Measurements from ENCODE around the gene OR10R2. TPM values are rescaled to one million over a fixed set of nuclear protein-coding genes. Genes with fewer than 3 reads are reported as not detected.
"Not testable (repeated sequence)": the region's sequence is repeated elsewhere in the genome, so short reads cannot be mapped to it uniquely, and the experiment has no call there.

The OR10R2 gene, protein sequence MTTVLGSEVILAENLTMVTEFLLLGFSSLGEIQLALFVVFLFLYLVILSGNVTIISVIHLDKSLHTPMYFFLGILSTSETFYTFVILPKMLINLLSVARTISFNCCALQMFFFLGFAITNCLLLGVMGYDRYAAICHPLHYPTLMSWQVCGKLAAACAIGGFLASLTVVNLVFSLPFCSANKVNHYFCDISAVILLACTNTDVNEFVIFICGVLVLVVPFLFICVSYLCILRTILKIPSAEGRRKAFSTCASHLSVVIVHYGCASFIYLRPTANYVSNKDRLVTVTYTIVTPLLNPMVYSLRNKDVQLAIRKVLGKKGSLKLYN
- total RNA-seq: not detected

DNA sequence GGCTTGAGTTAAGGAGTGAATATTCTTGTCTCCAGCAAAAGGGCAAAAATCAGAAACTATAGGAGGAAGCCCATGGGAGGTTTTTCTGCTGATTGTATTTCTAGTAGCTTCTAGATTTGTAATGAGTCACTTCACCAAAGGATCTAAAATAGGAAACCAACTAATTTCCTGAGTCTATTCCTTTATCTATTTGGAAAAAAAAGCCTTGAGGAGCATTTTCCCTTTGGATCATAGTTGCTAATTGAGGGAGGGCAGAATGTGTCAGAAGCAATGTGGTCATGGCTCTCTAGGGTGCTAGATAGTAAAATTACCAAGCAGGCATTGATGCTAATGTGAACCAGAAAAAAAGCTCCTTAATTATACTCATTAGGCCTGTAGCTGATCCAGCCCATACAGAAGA, at the start of gene OR10R2:
Gene OR10R2 (plus strand): TSS at position 301 of the 400 bp plus-strand sequence. CDS start 106 bp downstream, outside the sequence.
- no peak for TF ChIP-seq POLR2A (IDR thresholded peaks at IDR 0.05)
- TF ChIP-seq, protein P1, sequence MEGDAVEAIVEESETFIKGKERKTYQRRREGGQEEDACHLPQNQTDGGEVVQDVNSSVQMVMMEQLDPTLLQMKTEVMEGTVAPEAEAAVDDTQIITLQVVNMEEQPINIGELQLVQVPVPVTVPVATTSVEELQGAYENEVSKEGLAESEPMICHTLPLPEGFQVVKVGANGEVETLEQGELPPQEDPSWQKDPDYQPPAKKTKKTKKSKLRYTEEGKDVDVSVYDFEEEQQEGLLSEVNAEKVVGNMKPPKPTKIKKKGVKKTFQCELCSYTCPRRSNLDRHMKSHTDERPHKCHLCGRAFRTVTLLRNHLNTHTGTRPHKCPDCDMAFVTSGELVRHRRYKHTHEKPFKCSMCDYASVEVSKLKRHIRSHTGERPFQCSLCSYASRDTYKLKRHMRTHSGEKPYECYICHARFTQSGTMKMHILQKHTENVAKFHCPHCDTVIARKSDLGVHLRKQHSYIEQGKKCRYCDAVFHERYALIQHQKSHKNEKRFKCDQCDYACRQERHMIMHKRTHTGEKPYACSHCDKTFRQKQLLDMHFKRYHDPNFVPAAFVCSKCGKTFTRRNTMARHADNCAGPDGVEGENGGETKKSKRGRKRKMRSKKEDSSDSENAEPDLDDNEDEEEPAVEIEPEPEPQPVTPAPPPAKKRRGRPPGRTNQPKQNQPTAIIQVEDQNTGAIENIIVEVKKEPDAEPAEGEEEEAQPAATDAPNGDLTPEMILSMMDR (IDR thresholded peaks at IDR 0.05): no peak
- TF ChIP-seq POLR2AphosphoS5 (IDR thresholded peaks at IDR 0.05): no peak
- intact Hi-C loops (cut with DNase I; ENCODE audit: low total_unique reads): no loop called here
- no peak for DNase-seq (ENCODE audit: low spot score in 2 of 2)
- Histone ChIP-seq H3K27me3 (no peaks in the 10 kb centered on the region), H3K4me3 (no peak within 1 kb of the TSS), H3K4me1 (no peaks in the 10 kb centered on the region), H3K9me3 (no peaks in the 10 kb centered on the region), H3K27ac (no peak within 1 kb of the TSS), H3K36me3 (no peaks in the 10 kb centered on the region)

DNA sequence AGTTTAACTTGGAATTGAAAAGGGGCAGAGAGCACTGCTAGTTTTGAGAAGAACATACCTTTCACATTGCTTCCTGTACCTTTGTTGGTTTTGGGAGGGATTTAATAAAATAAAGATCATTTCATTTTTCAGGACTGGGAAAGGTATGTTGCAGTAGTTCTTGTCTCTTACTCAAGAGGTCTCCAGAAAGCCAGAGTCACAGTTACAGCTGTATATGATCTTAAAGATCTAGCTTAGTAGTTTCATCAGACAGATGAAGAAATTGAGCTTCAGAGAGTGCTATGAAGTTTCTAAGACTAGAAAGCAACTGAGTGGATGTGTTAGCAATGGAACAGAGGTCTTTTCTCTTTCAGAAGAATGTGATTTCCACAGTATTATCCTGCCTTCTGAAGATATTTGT, 47.0 kb upstream of the OR10R2 start:
- Histone ChIP-seq H3K4me1 (no peaks in the 10 kb centered on the region), H3K27ac (no peak overlapping the region), H3K4me3 (no peak overlapping the region), H3K9me3 (peaks cover 0 to 15% of the 10 kb centered on the region in 2 donors), H3K27me3 (no peaks in the 10 kb centered on the region), H3K36me3 (no peaks in the 10 kb centered on the region)
- no peak for TF ChIP-seq POLR2A (IDR thresholded peaks at IDR 0.05)
- TF ChIP-seq, protein P1 (IDR thresholded peaks at IDR 0.05): no peak
- TF ChIP-seq POLR2AphosphoS5 (IDR thresholded peaks at IDR 0.05): no peak
- no peak for DNase-seq (ENCODE audit: low spot score in 2 of 2)
- intact Hi-C loops (cut with DNase I; ENCODE audit: low total_unique reads): no loop called here

DNA sequence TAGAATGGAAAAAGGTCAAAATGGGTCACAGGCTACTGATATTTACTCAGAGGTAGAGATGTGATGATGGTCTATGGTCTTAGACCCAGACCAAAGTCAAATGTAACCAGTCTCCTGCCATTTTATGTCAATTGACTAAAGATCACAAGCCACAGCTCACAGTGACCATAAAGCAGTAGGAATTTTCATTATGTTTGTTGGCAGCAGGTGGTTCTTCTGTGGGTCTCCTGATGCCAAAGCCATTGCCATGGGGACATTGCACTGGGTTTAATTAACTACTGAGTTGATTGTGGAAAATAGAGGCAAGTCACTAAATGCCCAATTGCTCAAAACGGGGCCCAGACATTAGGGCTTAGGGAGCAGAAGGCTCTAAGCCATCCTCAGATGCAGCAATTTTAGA, 45.9 kb upstream of the OR10R2 start, which contains the start of gene OR10K2:
Gene OR10K2 (minus strand): TSS at position 101 of the 400 bp plus-strand sequence. CDS start 5,371 bp downstream, outside the sequence.
- H3K27ac ChIP-seq: no peak within 1 kb of the TSS
- DNase-seq (ENCODE audit: low spot score in 2 of 2): no peak
- no peak within 1 kb of the TSS for H3K4me3 ChIP-seq
- intact Hi-C loops (cut with DNase I; ENCODE audit: low total_unique reads): no loop called here
- H3K27me3 ChIP-seq: no peaks in the 10 kb centered on the region
- peaks cover 0 to 15% of the 10 kb centered on the region in 2 donors for H3K9me3 ChIP-seq
- no peaks in the 10 kb centered on the region for H3K36me3 ChIP-seq
- H3K4me1 ChIP-seq: no peaks in the 10 kb centered on the region
- TF ChIP-seq POLR2A (IDR thresholded peaks at IDR 0.05): no peak
- TF ChIP-seq POLR2AphosphoS5 (IDR thresholded peaks at IDR 0.05): no peak
- TF ChIP-seq, protein P1 (IDR thresholded peaks at IDR 0.05): no peak

DNA sequence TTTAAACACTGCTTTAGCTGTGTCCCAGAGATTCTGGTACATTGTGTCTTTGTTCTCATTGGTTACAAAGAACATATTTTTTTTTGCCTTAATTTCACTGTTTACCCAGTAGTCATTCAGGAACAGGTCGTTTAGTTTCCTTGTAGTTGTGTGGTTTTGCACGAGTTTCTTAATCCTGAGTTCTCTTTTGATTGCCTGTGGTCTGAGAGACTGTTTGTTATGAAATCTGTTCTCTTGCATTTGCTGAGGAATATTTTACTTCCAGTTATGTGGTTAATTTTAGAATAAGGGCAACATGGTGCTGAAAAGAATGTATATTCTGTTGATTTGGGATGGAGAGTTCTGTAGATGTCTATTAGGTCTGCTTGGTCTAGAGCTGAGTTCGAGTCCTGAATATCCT, 41.9 kb upstream of the OR10R2 start:
- peaks cover 0 to 15% of the 10 kb centered on the region in 2 donors for H3K9me3 ChIP-seq
- H3K27ac ChIP-seq; H3K4me1 ChIP-seq; H3K27me3 ChIP-seq; intact Hi-C loops (cut with DNase I; ENCODE audit: low total_unique reads); DNase-seq (ENCODE audit: low spot score in 2 of 2); H3K36me3 ChIP-seq; H3K4me3 ChIP-seq: not testable (repeated sequence)

DNA sequence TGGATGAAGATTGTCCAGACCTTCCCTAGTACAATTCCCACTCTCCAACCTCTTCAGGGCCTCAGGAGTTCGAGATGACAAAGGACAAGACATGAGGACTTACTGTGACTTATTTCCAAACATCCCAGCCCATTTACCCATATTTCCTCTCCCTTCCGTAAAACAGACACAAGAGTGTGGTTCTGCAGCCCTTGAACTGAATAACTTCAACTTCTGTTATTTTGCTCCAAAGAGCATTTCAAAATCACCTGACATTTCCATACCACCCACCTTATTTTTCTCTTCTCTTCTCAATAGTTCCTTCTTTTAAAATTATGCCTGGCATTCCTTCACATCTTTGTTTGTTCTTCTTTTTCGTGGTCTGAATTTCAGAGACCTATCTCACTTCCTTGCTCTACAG, 37.3 kb upstream of the OR10R2 start:
- H3K4me3 ChIP-seq: no peak overlapping the region
- no peaks in the 10 kb centered on the region for H3K9me3 ChIP-seq
- H3K27ac ChIP-seq: no peak overlapping the region
- peaks cover 0 to 4% of the 10 kb centered on the region in 2 donors for H3K27me3 ChIP-seq
- H3K36me3 ChIP-seq: no peaks in the 10 kb centered on the region
- intact Hi-C loops (cut with DNase I; ENCODE audit: low total_unique reads): no loop called here
- TF ChIP-seq POLR2AphosphoS5 (IDR thresholded peaks at IDR 0.05) (no peak), POLR2A (IDR thresholded peaks at IDR 0.05) (no peak)
- TF ChIP-seq, protein P1 (IDR thresholded peaks at IDR 0.05): no peak
- no peaks in the 10 kb centered on the region for H3K4me1 ChIP-seq
- no peak for DNase-seq (ENCODE audit: low spot score in 2 of 2)
